ENCODE results near the gene KSR2.
A peak's percentile ranks its signal among the peaks of the same experiment; 100 is the strongest.
"Not testable (repeated sequence)": the region's sequence is repeated elsewhere in the genome, so short reads cannot be mapped to it uniquely, and the experiment has no call there.

KSR2 gene

GRCh38 chr12:117809509-117809908 lies 159.3 kb downstream of the KSR2 start:
- DNase-seq = no peak

- DNase-seq = no peak
Measured at GRCh38 chr12:117807946-117808345, 160.8 kb downstream of the KSR2 start.

- DNase-seq = no peak
Measured at GRCh38 chr12:117807355-117807754, 161.4 kb downstream of the KSR2 start.

GRCh38 chr12:117805865-117806264 lies 162.9 kb downstream of the KSR2 start:
- no peak for DNase-seq

GRCh38 chr12:117803001-117803400 lies 165.8 kb downstream of the KSR2 start:
- DNase-seq = no peak

GRCh38 chr12:117800711-117801110 lies 168.1 kb downstream of the KSR2 start:
- not testable (repeated sequence) for DNase-seq

GRCh38 chr12:117797202-117797601 lies 171.6 kb downstream of the KSR2 start:
- no peak for DNase-seq

- no peak for DNase-seq
Measured at GRCh38 chr12:117792877-117793424, 175.8 kb downstream of the KSR2 start.

GRCh38 chr12:117792471-117792870 lies 176.3 kb downstream of the KSR2 start:
- DNase-seq = no peak

GRCh38 chr12:117790948-117791347 lies 177.8 kb downstream of the KSR2 start:
- no peak for DNase-seq

- DNase-seq = no peak
Measured at GRCh38 chr12:117790198-117790597, 178.6 kb downstream of the KSR2 start.

- no peak for DNase-seq
Measured at GRCh38 chr12:117789195-117789912, 179.4 kb downstream of the KSR2 start.

GRCh38 chr12:117778656-117779055 lies 190.1 kb downstream of the KSR2 start:
- DNase-seq = no peak

GRCh38 chr12:117774941-117775775 lies 193.6 kb downstream of the KSR2 start:
- peak; percentile 16 for DNase-seq

- no peak for DNase-seq
Measured at GRCh38 chr12:117768860-117769259, 199.9 kb downstream of the KSR2 start.

GRCh38 chr12:117766008-117766407 lies 202.8 kb downstream of the KSR2 start:
- no peak for DNase-seq

GRCh38 chr12:117762143-117762542 lies 206.6 kb downstream of the KSR2 start:
- DNase-seq = no peak

GRCh38 chr12:117761528-117762100 lies 207.2 kb downstream of the KSR2 start:
- DNase-seq = no peak

GRCh38 chr12:117760990-117761389 lies 207.8 kb downstream of the KSR2 start:
- DNase-seq = no peak

GRCh38 chr12:117750657-117751056 lies 218.1 kb downstream of the KSR2 start:
- DNase-seq = no peak

- DNase-seq = no peak
Measured at GRCh38 chr12:117749431-117749830, 219.4 kb downstream of the KSR2 start.

GRCh38 chr12:117746358-117746757 lies 222.4 kb downstream of the KSR2 start:
- DNase-seq = not testable (repeated sequence)

- DNase-seq = no peak
Measured at GRCh38 chr12:117744418-117744817, 224.4 kb downstream of the KSR2 start.

GRCh38 chr12:117743761-117744160 lies 225.0 kb downstream of the KSR2 start:
- no peak for DNase-seq
